ENCODE measurements around the gene TSC22D4.

GRCh38 chr7:100521076-100521475, 42.1 kb upstream of the TSC22D4 start:
- no peak for TF ChIP-seq CTCF (IDR thresholded peaks at IDR 0.05 in 2 of 3, conservative IDR thresholded peaks at IDR 0.05 in 1 of 3; ENCODE audit: insufficient read depth in 2 of 3, low read depth in 1 of 3, low read length in 3 of 3)
- TF ChIP-seq POLR2AphosphoS5 (IDR thresholded peaks at IDR 0.05; ENCODE audit: control insufficient read depth, insufficient read depth, low read depth, low read length): no peak
- TF ChIP-seq USF2 (CRISPR knock-in tag; IDR thresholded peaks at IDR 0.05): no peak
- TF ChIP-seq SNAPC5 (CRISPR knock-in tag; IDR thresholded peaks at IDR 0.05): no peak

Measured in K562 (cell line).